Transverse colon (tissue), 4 donors: ENCODE results near the gene MAPKAP1.

Source experiments
- POLR2A ChIP-seq: fragments of 450-650 bp; IDR thresholded peaks from one replicate; pipeline ENCODE4 v1.6.1; 2016; ENCODE audit warnings: antibody characterized with exemption, mild to moderate bottlenecking, moderate library complexity
- POLR2AphosphoS5 ChIP-seq, 3 donors: sonication (generic); formaldehyde crosslinking; IDR thresholded peaks; one replicate each; pipeline ENCODE4 v1.6.1; 2016; ENCODE audit warnings: antibody characterized with exemption in 3 of 3
- TF ChIP-seq, protein P1 (sequence below), 5 experiments: fragments of 200-600 bp in 3 of 5; fragments of 450-650 bp in 2 of 5; sonication (generic) in 3 of 5; IDR thresholded peaks; 1 replicate in 2 of 5; 2 replicates in 3 of 5; pipeline ENCODE4 v1.5.1; 2016 to 2017; ENCODE audit warnings: antibody characterized with exemption in 5 of 5, inconsistent platforms in 3 of 5, mild to moderate bottlenecking in 2 of 5, moderate library complexity in 1 of 5

DNA sequence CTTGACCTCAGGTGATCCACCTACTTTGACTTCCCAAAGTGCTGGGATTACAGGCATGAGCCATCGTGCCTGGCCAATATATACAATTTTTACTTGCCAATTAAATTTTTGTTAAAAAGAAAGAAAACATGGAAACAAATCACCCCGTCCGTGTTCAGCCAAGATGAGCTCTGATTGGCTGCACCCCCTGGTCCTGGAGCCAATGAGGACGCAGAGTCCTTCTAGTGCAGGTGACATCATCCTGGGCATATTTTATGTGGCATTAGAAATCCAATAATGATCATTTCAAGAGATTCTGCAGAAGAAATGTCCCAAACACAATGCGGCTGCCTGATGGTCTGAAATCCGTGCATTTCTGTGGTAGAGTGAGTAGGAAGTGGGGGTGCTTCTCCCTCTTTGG lies 285.8 kb downstream of the MAPKAP1 start:
- TF ChIP-seq, protein P1, sequence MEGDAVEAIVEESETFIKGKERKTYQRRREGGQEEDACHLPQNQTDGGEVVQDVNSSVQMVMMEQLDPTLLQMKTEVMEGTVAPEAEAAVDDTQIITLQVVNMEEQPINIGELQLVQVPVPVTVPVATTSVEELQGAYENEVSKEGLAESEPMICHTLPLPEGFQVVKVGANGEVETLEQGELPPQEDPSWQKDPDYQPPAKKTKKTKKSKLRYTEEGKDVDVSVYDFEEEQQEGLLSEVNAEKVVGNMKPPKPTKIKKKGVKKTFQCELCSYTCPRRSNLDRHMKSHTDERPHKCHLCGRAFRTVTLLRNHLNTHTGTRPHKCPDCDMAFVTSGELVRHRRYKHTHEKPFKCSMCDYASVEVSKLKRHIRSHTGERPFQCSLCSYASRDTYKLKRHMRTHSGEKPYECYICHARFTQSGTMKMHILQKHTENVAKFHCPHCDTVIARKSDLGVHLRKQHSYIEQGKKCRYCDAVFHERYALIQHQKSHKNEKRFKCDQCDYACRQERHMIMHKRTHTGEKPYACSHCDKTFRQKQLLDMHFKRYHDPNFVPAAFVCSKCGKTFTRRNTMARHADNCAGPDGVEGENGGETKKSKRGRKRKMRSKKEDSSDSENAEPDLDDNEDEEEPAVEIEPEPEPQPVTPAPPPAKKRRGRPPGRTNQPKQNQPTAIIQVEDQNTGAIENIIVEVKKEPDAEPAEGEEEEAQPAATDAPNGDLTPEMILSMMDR (IDR thresholded peaks at IDR 0.05): no peak
- TF ChIP-seq POLR2AphosphoS5 (IDR thresholded peaks at IDR 0.05) (no peak), POLR2A (no peak)
